VCaP (cell line): ENCODE measurements around the gene CHERP.
A peak's percentile ranks its signal among the peaks of the same experiment; 100 is the strongest.

Source experiments
- H3K27ac ChIP-seq: fragments of 450-650 bp; 2 replicates; pipeline ENCODE4 v1.5.1; 2017
- TF ChIP-seq, protein P1 (sequence below): fragments of 450-650 bp; conservative IDR thresholded peaks from 2 replicates; pipeline ENCODE4 v1.5.1; 2017; ENCODE audit warnings: mild to moderate bottlenecking, moderate library complexity

Gene CHERP

DNA sequence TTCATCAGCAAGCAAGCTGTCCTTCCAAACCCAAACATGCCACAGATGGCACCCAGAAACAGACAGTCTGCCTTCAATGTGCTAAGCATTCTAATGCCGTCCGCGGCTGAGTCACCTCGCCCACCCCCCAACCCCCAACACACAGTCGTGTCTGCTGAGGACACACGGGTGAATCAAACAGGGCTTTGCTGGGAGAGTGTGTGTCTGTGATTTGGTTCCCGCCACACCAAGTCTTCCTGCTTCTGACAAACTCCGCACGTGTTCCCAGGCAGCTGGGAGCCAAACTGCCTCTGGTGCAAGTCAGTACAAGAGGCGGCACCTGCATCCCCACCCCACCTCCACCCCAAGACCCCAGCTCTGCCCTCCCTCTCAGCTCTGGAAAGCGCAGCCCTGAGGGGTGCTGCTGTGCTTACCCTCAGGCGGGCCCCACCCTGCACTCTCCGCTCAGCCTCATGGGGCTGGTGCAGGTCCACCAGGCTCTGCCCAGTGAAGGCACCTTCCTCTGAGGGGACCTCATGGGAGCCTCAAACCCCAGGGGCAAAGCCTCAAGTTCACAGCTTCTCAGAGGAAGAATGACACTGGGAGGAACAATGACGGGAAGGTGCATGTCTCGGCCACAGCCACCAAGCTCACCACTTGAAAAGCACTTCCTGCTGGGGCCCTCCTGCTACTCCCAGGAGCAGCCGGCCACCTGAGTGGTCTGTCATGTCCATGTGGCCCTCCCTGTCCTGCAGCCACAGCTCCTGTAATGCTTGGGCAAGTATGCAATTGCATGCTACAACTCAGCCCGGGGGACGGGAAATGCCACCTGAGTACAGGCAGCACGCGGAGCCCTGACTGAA is 45.0 kb upstream of the CHERP start:
- TF ChIP-seq, protein P1, sequence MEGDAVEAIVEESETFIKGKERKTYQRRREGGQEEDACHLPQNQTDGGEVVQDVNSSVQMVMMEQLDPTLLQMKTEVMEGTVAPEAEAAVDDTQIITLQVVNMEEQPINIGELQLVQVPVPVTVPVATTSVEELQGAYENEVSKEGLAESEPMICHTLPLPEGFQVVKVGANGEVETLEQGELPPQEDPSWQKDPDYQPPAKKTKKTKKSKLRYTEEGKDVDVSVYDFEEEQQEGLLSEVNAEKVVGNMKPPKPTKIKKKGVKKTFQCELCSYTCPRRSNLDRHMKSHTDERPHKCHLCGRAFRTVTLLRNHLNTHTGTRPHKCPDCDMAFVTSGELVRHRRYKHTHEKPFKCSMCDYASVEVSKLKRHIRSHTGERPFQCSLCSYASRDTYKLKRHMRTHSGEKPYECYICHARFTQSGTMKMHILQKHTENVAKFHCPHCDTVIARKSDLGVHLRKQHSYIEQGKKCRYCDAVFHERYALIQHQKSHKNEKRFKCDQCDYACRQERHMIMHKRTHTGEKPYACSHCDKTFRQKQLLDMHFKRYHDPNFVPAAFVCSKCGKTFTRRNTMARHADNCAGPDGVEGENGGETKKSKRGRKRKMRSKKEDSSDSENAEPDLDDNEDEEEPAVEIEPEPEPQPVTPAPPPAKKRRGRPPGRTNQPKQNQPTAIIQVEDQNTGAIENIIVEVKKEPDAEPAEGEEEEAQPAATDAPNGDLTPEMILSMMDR: no peak
- peak overlapping the region; percentile 27; the same call in 1 of the 2 replicates for H3K27ac ChIP-seq

DNA sequence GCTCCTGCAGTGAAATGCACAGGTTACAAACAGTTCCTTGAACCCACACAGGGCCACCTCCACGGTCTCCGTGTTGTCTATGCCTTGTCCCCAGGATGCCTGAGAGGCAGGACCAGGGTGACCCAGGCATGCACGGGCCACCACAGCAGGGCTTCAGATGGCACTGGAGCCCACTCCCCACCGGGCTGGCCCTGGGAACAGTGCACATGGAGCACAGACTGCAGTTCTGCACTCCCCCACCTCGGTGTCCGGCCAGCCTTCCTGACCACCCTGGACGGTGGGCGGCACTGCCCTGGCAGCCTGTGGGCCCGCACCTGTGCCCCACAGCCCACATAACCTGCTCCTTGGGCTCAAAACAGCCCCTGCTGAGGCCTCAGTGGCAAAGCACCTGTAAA is 44.2 kb upstream of the CHERP start:
- H3K27ac ChIP-seq: peak overlapping the region; percentile 86
- TF ChIP-seq, protein P1: no peak

DNA sequence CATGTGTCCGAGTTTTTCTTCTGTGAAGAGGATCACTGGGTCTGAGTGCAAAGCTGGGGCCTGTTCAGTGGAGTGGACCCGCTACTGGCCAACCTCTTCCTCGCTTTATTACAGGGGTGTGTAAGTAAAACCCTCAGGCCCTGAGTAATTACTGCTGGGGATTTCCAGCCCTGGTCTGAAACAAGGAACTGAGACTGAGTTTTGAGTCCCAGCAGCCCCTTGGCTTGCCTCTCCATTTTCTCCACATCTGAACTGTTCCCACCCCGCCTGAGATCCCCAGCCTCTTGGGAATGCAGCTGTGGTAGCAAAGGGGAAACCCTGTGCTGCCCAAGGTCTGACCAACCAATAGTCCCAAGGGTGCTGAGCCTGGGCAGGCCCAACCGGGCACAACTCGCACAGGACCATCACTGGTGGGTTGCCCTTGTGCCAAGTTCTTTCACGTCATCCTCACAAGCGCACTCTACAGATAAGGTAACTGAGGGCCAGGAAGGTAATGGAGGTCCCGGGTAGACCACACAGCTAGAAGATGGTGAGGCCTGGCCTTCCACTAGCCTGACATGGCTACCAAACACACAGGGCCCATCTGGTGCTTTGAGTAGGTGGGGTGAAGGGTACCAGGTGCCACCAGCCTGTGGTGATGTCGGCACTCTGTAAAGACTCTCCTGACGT is 43.7 kb upstream of the CHERP start:
- H3K27ac ChIP-seq: peak overlapping the region; percentile 86

DNA sequence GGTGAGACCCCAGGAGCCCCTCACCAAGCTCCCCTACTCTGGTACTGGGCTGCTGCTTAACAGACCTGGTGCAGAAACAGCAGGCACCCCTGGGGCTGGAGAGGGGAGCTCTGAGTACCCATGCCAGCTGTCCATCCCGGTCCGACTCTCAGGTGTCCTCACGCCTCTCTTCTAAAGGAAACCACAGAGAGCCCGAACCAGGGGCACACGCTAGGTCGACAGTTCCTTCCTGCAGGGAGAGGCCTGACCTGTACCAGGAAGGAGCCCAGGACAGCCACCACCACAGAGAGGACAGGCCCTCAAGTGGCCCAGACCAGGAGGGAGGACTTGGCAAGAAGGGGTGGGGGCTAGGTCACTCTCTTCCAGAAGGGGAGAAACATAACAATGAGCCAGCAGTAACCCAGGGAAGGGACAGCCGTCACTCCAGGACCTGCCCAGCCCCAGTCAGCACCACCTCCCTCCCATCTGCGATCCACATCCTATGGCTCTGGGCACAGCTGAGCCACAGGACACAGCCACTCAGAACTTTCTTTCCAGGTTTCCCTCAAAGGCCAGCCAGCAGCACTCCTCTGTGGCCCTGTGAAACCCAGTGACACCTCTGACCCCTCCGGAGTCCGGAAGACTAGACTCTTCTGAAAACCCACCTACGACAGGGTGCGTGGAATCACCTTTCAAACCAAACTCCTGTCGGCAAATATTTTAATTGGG is 43.0 kb upstream of the CHERP start:
- H3K27ac ChIP-seq: peak overlapping the region; percentile 86
- TF ChIP-seq, protein P1: no peak

More for the DNA sequence above, 43.7 kb upstream of the CHERP start:
- TF ChIP-seq, protein P1: no peak

DNA sequence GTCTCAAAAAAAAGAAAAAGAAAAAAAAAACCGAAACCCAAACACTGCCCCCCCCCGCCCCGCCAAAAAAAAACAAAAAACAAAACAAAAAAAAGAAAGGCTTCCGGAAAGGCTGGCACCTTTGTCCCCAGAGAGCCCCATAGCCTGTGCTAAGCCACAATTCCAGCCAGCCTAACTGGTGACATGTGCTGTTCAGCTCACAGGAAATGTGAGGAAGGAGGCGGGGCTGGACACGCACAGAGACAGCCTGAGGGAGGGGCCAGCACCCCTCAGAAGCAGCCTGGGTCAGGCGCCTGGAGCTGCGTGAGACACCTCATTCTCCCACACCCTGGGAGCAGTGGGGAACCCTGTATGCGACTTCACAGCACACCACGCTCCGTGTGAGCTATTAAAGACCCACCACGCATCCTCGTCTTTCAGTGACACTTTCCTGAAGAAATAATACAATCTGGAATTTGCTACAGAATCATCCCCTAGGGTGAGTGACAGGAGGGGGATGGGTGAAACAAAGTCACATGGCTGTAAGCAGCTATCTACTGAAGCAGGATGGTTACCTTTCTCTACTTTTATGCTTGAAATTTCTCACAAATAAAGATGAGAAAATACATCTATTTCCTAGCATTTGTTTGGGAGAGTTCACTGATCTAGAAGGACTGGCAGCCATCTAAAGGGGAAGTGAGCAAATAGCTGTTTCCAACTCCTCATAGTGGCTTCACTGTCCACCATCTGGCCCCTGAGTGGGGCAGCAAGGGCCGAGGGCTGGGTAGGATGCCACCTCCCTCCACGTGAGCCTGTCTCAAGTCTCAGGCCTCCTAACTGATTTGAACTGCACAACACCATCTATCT is 42.2 kb upstream of the CHERP start:
- TF ChIP-seq, protein P1: no peak
- H3K27ac ChIP-seq: peak overlapping the region; percentile 86

DNA sequence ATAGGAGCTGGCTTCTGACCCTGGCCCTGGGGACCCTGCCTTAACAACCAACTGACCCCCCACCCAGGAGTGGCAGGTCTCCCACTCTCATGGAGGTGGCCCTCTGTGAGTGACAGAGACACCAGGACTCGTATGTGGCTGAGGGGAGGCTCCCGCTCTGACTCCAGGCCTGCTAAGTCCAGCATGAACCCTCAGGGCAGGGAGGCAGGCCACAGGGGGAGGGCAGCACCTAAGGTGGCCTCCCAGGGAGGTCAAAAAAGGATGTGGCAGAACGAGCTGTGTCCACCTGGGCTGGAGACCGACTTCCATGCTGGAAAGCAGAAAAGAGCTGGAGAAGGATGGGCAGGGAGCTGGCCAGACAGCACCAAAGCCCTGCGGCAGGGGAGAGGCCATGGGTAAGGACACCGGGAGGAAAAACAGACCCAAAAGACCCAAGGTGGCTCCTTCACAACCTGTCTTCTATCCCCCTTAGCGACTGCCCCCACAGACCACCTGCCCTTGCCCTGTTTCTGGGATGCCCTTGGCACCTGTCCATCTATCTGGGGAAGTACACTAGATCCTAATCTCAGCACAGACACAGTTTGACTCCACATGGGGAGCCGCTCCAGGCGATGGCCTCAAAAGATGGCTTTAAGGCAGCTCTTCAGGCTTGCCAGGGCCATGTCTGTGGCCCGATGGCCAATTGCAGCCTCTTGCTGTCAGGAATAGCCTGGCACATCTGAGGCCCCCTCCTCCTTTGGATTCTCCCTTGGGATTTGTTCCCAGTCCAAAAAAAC is 40.4 kb upstream of the CHERP start:
- H3K27ac ChIP-seq: peak overlapping the region; percentile 86
- TF ChIP-seq, protein P1: no peak
